GM12875 (cell line): ENCODE results near the gene PPP1R14B.

Source experiments
- H3K4me3 ChIP-seq: one replicate; pipeline ENCODE4 v1.5.1; 2011; ENCODE audit warnings: low read depth, low read length, control low read depth
- CTCF ChIP-seq: IDR thresholded peaks from 2 replicates; pipeline ENCODE4 v1.5.1; 2011; ENCODE audit warnings: low read depth, mild to moderate bottlenecking, control low read depth, inconsistent platforms, low read length, moderate library complexity, borderline replicate concordance; ENCODE audit not compliant: insufficient read depth

PPP1R14B gene

GRCh38 chr11:64220798-64221197, 25.9 kb downstream of the PPP1R14B start:
- H3K4me3 ChIP-seq = no peak overlapping the region
- TF ChIP-seq CTCF = no peak

DNA sequence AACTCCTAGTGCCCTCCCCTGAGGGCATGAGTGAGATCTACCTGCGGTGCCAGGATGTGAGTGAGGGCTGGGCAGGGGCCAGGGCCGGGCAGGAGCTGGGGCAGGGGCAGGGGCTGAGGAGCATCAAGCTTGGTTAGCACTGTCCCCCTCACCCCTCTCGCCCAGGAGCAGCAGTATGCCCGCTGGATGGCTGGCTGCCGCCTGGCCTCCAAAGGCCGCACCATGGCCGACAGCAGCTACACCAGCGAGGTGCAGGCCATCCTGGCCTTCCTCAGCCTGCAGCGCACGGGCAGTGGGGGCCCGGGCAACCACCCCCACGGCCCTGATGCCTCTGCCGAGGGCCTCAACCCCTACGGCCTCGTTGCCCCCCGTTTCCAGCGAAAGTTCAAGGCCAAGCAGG, 26.5 kb downstream of the PPP1R14B start:
- TF ChIP-seq CTCF = no peak
- H3K4me3 ChIP-seq = no peak overlapping the region

DNA sequence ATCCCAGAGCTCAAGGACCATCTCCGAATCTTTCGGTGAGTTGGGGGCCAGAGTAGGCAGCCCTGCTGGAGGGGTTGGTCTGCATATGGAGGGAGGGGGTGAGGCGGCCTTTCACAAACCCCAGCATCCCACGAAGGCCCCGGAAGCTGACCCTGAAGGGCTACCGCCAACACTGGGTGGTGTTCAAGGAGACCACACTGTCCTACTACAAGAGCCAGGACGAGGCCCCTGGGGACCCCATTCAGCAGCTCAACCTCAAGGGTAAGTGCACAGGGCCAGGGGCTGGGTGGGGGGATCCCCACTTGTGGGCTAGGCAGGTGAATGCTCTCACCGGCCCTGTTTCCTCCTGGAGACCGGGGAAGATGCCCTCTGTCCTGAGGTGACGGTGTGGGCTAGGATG, 27.0 kb downstream of the PPP1R14B start:
- TF ChIP-seq CTCF = no peak
- no peak overlapping the region for H3K4me3 ChIP-seq

GRCh38 chr11:64219354-64219684, 27.4 kb downstream of the PPP1R14B start:
- no peak for TF ChIP-seq CTCF
- no peak overlapping the region for H3K4me3 ChIP-seq

GRCh38 chr11:64218628-64219353, 28.0 kb downstream of the PPP1R14B start:
- no peak overlapping the region for H3K4me3 ChIP-seq
- TF ChIP-seq CTCF = no peak

DNA sequence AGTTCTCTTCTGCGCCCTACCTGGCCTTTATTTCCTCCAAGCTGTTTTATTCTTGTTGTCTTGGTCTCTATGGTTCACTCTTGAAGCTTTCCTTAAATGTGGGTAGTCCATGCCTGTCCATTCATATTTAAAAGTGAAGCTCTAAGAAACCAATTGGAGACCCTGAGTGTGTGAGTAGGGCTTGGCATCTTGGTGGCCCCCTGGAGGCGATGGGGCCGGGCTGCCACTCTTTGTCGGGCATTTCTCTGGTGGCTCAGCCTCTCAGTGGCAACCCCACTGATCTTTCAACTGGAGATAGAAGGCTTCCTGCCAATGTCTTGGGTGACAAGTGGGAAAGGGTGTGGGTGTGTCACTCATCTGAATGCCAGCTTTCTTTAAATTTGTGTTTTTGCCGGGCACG, 29.9 kb downstream of the PPP1R14B start:
- H3K4me3 ChIP-seq = no peak overlapping the region
- TF ChIP-seq CTCF = no peak

DNA sequence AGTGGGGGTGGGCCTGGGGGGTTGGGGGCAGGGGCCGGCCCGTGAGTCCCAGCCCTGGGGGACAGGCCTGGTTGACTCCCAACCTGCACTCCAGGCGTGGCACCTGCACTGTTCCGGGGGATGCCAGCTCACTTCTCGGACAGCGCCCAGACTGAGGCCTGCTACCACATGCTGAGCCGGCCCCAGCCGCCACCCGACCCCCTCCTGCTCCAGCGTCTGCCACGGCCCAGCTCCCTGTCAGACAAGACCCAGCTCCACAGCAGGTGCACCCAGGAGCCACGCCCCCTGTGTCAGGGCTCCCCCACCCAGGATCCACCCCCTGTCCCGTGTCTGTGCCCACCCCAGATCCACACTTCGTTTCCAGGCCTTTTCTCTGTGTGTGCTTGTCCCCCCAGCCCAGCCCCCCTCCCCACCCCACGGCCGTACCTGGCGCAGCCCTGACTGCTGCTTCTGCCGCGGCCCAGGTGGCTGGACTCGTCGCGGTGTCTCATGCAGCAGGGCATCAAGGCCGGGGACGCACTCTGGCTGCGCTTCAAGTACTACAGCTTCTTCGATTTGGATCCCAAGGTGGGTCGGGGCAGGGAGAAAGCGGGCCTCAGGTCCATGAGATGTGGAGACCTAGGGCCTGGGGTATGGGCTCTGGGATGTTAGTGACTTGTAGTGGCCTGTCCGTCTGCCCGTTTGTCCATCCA, 35.4 kb downstream of the PPP1R14B start:
- H3K4me3 ChIP-seq = no peak overlapping the region
- TF ChIP-seq CTCF = no peak
